HG03196 (cell line): ENCODE results near the gene QRFP.
"Not testable (repeated sequence)": the region's sequence is repeated elsewhere in the genome, so short reads cannot be mapped to it uniquely, and the experiment has no call there.

Source experiments
- ATAC-seq: cut with Tn5 transposase; IDR thresholded peaks from one replicate; pipeline ENCODE4 v1.9.1; 2021; ENCODE audit not compliant: unreplicated experiment

Gene QRFP

GRCh38 chr9:130857864-130858738 is 38.5 kb downstream of the QRFP start:
- no peak for ATAC-seq

GRCh38 chr9:130856474-130856873 is 40.1 kb downstream of the QRFP start:
- no peak for ATAC-seq

GRCh38 chr9:130854835-130855234 is 41.8 kb downstream of the QRFP start:
- ATAC-seq: no peak

- no peak for ATAC-seq
Observed at GRCh38 chr9:130854092-130854491, 42.5 kb downstream of the QRFP start.

GRCh38 chr9:130852801-130853200 is 43.8 kb downstream of the QRFP start:
- no peak for ATAC-seq

GRCh38 chr9:130849356-130849755 is 47.3 kb downstream of the QRFP start:
- ATAC-seq: no peak

GRCh38 chr9:130848514-130848913 is 48.1 kb downstream of the QRFP start:
- ATAC-seq: not testable (repeated sequence)

- no peak for ATAC-seq
Observed at GRCh38 chr9:130847306-130848217, 49.0 kb downstream of the QRFP start.

GRCh38 chr9:130846487-130847305 is 49.9 kb downstream of the QRFP start:
- no peak for ATAC-seq

GRCh38 chr9:130845901-130846481 is 50.6 kb downstream of the QRFP start:
- ATAC-seq: no peak

- ATAC-seq: no peak
Observed at GRCh38 chr9:130845254-130845653, 51.4 kb downstream of the QRFP start.

- no peak for ATAC-seq
Observed at GRCh38 chr9:130844044-130844451, 52.6 kb downstream of the QRFP start.

GRCh38 chr9:130843049-130843908 is 53.3 kb downstream of the QRFP start:
- no peak for ATAC-seq
